ENCODE results near the gene A1BG. TPM values are rescaled to one million over a fixed set of nuclear protein-coding genes. Genes with fewer than 3 reads are reported as not detected.

A1BG gene
- total and polyA plus RNA-seq, 2 of the 13 experiments (the other 11 are each of a cell fraction or from before 2014, with no cell fraction given), result 14.7 to 41.4 TPM

GRCh38 chr19:58326501-58326913 lies 26.8 kb downstream of the A1BG start (continued):
- TF ChIP-seq GLMP (CRISPR knock-in tag; IDR thresholded peaks at IDR 0.05; ENCODE audit: borderline replicate concordance), result no peak
- TF ChIP-seq FUBP1 (CRISPR knock-in tag; IDR thresholded peaks at IDR 0.05; ENCODE audit: borderline replicate concordance), result no peak
- TF ChIP-seq MAFG (CRISPR knock-in tag; IDR thresholded peaks at IDR 0.05), result no peak
- TF ChIP-seq CCAR2 (optimal IDR thresholded peaks at IDR 0.05; ENCODE audit: low read depth, low read length), result no peak
- TF ChIP-seq ZNF280D (CRISPR knock-in tag; IDR thresholded peaks at IDR 0.05), result 0 out of 2 replicates have a peak, but pooled peaks have one; percentile 16
- no peak for TF ChIP-seq FOSL2 (CRISPR knock-in tag; IDR thresholded peaks at IDR 0.05)
- no peak for TF ChIP-seq ZNF615 (CRISPR knock-in tag; IDR thresholded peaks at IDR 0.05; ENCODE audit: borderline replicate concordance)
- no peak for TF ChIP-seq PHF8 (CRISPR knock-in tag; IDR thresholded peaks at IDR 0.05)
- TF ChIP-seq KIAA2018 (CRISPR knock-in tag; IDR thresholded peaks at IDR 0.05; ENCODE audit: borderline replicate concordance), result no peak
- TF ChIP-seq HMGXB4 (CRISPR knock-in tag; IDR thresholded peaks at IDR 0.05; ENCODE audit: borderline replicate concordance in 1 of 2, low read depth in 1 of 2), result no peak
- no peak for TF ChIP-seq ZNF414 (CRISPR knock-in tag; IDR thresholded peaks at IDR 0.05)
